ENCODE data around the gene SPG7.

- TF ChIP-seq CTCF (IDR thresholded peaks at IDR 0.05; ENCODE audit: low read length): peak; percentile 56
- TF ChIP-seq EZH2 (optimal IDR thresholded peaks at IDR 0.05; ENCODE audit: low read depth, low read length): no peak
Observed at GRCh38 chr16:89525146-89525913, 17.1 kb downstream of the SPG7 start.

Measured in MM.1S (cell line).